IMR-90 (cell line): ENCODE data around the gene MRPS15.

Experiments
- BHLHE40 ChIP-seq: fragments of 150-350 bp; IDR thresholded peaks from 2 replicates; pipeline ENCODE4 v1.6.1; 2016; ENCODE audit warnings: mild to moderate bottlenecking, low read depth, low read length
- CEBPB ChIP-seq: IDR thresholded peaks from 2 replicates; pipeline ENCODE4 v1.6.1; 2012; ENCODE audit warnings: low read depth, low read length, improper control_type of control experiment
- CHD1 ChIP-seq: IDR thresholded peaks from 2 replicates; pipeline ENCODE4 v1.6.1; 2012; ENCODE audit warnings: low read depth, low read length, improper control_type of control experiment
- CTCF ChIP-seq: conservative IDR thresholded peaks from 2 replicates; pipeline ENCODE4 v1.5.1; 2012; ENCODE audit warnings: mild to moderate bottlenecking, low read depth, low read length, improper control_type of control experiment
- FOS ChIP-seq: fragments of 150-350 bp; IDR thresholded peaks from 2 replicates; pipeline ENCODE4 v1.6.1; 2016; ENCODE audit warnings: low read depth, low read length
- MAZ ChIP-seq: IDR thresholded peaks from 2 replicates; pipeline ENCODE4 v1.6.1; 2012; ENCODE audit warnings: low read depth, mild to moderate bottlenecking, low read length, improper control_type of control experiment, moderate library complexity, borderline replicate concordance
- POLR2A ChIP-seq: IDR thresholded peaks from 2 replicates; pipeline ENCODE4 v1.6.1; 2012; ENCODE audit warnings: mild to moderate bottlenecking, low read depth, low read length
- RAD21 ChIP-seq: IDR thresholded peaks from 2 replicates; pipeline ENCODE4 v1.6.1; 2012; ENCODE audit warnings: low read length, improper control_type of control experiment
- RCOR1 ChIP-seq: IDR thresholded peaks from 2 replicates; pipeline ENCODE4 v1.6.1; 2012; ENCODE audit warnings: mild to moderate bottlenecking, low read length, improper control_type of control experiment; ENCODE audit not compliant: insufficient replicate concordance
- RFX5 ChIP-seq: IDR thresholded peaks from 2 replicates; pipeline ENCODE4 v1.8.0; 2012; ENCODE audit warnings: low read depth, mild to moderate bottlenecking, low read length, moderate library complexity
- TF ChIP-seq, protein P1 (sequence below): fragments of 150-350 bp; IDR thresholded peaks from 2 replicates; pipeline ENCODE4 v1.6.1; 2017; ENCODE audit warnings: mild to moderate bottlenecking, antibody characterized with exemption, low read length, low read depth

- TF ChIP-seq CTCF (no peak), RAD21 (no peak), POLR2A (no peak), MAZ (no peak), RFX5 (no peak), BHLHE40 (no peak), FOS (no peak), CEBPB (no peak), RCOR1 (no peak), CHD1 (no peak)
- TF ChIP-seq, protein P1, sequence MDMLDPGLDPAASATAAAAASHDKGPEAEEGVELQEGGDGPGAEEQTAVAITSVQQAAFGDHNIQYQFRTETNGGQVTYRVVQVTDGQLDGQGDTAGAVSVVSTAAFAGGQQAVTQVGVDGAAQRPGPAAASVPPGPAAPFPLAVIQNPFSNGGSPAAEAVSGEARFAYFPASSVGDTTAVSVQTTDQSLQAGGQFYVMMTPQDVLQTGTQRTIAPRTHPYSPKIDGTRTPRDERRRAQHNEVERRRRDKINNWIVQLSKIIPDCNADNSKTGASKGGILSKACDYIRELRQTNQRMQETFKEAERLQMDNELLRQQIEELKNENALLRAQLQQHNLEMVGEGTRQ = no peak
Observed at GRCh38 chr1:36438715-36439114, 25.5 kb downstream of the MRPS15 start.
